ENCODE results near the gene RAI1.

DNA sequence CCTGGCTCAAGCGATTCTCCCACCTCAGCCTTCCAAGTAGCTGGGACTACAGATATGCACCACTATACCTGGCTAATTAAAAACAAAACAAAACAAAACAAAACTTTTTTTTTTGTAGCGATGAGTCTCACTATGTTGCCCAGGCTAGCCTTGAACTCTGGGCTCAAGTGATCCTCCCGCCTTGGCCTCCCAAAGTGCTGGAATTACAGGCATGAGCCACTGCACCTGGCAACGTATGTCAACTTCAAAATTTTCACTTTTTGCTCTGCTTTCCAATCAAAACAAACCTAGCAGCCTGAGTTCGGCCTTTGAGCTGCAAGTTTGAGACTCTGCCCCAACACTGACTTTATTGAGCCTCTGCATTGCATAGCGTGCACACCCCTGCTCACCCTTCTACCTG lies 4.5 kb upstream of the RAI1 start:
- TF ChIP-seq, protein P1, sequence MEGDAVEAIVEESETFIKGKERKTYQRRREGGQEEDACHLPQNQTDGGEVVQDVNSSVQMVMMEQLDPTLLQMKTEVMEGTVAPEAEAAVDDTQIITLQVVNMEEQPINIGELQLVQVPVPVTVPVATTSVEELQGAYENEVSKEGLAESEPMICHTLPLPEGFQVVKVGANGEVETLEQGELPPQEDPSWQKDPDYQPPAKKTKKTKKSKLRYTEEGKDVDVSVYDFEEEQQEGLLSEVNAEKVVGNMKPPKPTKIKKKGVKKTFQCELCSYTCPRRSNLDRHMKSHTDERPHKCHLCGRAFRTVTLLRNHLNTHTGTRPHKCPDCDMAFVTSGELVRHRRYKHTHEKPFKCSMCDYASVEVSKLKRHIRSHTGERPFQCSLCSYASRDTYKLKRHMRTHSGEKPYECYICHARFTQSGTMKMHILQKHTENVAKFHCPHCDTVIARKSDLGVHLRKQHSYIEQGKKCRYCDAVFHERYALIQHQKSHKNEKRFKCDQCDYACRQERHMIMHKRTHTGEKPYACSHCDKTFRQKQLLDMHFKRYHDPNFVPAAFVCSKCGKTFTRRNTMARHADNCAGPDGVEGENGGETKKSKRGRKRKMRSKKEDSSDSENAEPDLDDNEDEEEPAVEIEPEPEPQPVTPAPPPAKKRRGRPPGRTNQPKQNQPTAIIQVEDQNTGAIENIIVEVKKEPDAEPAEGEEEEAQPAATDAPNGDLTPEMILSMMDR (IDR thresholded peaks at IDR 0.05 in 8 of 11, conservative IDR thresholded peaks at IDR 0.05 in 3 of 11), result no peak
- TF ChIP-seq POLR2AphosphoS5 (IDR thresholded peaks at IDR 0.05), result no peak

All from spleen (tissue), 7 donors.